NCI-H510A (cell line): Measurements from ENCODE around the gene KRT7.
A peak's percentile ranks its signal among the peaks of the same experiment; 100 is the strongest.
"Not testable (repeated sequence)": the region's sequence is repeated elsewhere in the genome, so short reads cannot be mapped to it uniquely, and the experiment has no call there.

ENCODE experiments used
- DNase-seq: peaks from one replicate; lab custom pipeline; 2025; lab: John Stamatoyannopoulos, UW

KRT7 gene

DNA sequence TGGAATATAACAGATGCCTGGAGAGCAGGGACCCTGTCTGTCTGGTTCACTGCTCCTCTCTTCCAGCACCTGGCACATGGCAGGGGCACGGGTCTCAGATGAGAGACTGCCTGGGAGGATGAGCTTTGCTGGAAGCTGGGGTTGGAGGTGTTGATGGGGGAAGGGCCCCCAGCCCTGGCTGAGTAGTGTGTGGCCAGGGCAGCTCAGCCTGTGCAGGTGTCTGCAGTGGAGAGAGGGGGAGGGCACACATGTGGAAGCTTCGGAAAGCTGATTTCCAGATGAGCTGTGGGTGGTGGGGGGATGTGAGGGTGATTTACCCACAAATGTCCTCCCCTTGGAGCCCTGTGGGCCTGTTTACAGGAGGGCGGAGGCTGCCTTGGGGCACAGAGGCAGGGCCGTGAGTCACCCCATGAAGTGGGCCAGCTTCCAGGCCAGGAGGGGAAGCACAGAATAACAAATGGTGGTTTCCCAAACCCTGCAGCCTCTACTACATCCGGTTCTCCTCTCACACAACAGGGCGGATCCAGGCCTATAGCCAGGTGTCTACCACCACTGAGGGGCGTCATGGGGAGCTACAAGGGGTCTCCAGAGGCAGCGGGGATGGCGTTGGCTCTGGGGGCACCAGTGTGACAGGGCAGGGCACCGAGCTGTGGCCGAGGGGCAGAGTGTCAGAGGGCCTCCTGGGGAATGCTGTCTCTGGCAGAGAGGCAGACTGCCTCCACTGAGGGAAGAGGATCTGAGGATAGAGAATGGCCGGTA lies 11.0 kb downstream of the KRT7 start:
- DNase-seq: peak; percentile 79

DNA sequence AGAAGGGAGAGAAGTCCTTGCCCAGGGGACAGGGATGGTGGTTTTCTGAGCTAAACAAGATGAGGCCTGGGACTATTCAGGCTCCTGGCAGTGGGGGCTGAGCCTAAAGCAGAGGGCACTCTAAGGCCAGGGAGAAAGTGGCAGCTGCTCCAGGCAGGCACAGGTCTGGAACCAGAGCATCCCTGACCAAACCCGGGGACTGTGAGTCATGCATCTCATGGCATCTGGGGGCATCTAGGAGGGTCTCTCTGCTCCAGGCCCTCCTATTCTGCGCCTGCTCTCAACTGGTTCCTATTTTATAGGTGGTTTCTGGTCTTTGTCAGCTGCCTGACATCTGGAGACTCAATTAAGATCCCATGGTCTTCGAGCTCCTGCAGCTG lies 11.6 kb downstream of the KRT7 start:
- DNase-seq: no peak

GRCh38 chr12:52245259-52245961 lies 12.4 kb downstream of the KRT7 start:
- DNase-seq: no peak

DNA sequence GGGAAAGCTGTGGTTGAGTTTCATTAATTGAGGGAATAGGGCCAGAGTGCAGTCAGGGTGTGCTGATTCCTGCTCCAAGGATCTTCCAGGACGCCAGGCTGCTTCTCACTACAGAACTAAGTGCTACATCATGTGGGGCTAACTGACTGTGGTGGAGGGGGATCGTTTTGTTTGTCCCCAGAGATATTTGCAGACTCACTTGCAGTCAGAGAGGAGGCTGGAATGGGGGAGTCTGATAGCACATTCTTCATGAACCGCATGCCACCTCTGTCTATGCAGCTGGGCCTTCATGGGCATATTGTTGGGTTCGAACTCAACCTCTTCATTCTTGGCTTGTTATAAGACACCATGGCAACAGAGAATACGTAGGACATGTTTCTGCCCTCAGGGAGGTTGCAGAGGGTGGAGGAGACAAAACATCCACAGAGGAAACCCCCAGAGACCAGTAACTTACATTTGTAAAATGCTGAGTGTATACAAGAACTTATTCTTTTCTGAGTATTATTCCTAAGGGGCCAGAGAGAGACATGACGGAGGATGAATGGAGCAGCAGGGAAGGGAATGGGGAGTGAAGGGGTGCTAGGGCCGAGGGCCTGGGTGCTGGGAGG lies 13.0 kb downstream of the KRT7 start:
- DNase-seq: no peak

DNA sequence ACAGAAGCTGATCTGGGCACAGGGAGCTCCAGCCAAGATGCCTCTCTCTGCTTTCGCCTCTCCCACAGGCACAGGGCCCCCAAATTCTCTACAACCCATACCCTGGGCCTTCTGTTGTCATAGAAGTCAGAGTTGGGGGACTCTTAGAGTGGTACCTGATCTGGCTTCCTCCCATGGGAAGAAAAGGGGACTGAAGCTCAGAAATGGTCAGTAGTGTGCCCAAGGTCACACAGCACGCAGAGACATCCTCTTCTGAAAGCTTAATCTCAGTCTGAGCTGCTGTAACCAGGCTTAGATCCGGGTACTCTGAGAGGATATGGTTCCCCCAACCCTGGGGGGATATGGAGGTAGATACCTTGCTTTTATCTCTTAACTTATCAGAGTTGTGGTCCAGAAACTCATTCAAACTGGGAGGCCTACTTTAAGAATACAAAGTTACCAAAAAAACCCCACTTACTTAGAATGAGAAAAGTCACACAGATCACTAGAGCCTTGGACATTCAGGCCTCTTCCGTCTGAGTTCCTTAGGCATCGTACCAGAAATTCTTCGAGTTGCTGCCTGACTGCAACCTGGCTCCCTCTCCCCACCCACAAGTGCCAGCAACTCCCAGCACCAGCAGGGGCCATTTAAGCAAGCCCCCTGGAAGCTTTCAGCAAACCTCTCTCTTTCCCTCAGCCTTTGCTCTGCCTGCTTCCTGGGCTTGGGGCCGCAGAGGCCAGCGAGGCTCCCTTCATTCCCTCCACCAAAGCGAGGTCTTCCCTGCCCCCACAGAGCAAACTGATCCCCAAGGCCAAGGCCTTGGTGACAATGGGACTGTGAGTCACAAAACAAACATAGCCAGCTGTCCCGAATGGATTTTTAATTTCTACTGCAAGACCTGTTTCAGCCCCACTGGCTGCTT lies 13.9 kb downstream of the KRT7 start:
- DNase-seq: peak; percentile 46

- no peak for DNase-seq
Observed at GRCh38 chr12:52247622-52248540, 14.8 kb downstream of the KRT7 start.

- DNase-seq: no peak
Observed at GRCh38 chr12:52248541-52249461, 15.8 kb downstream of the KRT7 start.

- DNase-seq: no peak
Observed at GRCh38 chr12:52249511-52250047, 16.5 kb downstream of the KRT7 start.

DNA sequence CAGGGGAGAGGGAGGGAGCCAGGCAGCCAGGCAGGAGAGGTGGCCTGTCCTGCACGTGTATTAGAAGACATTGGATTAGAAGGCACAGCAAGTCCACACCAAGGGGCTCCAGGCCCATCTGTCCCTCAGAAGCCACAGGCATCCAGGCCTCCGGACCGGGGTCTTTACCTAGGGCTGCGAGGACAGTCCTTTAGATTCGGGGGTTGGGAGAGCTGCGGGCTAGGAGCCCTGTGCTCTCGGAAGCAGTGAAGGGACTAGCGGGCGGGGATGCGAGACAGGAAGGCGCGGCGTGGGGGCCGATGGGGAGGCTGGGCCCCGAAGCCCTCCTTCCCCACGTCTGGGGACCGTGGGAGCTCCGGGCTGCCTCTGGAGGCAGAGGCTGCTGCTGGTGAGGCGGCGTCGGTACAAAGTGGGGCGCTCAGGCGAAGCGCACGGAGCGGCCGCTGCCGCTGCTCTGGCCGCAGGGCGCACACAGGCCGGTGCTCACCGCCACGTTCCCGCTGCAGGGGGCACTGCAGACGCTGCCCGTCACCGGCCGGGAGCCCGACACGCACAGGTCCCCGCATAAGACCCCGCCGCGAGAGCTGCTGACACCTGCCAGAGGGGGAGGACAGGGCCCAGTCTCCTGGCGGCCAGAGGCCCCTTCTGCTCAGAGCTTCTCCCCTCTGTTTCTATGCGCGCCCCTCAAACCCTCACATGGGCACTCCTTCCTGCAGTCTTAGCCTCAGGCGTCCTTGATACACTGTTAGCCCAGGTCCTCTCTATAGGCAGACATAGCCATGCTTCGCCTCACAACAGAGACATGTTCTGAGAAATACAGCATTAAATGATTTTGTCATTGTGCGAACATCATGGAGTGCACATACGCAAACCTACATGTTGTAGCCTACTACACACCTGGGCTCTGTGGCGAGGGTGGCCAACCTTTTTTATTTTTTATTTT lies 17.3 kb downstream of the KRT7 start:
- no peak for DNase-seq

GRCh38 chr12:52251367-52252051 lies 18.5 kb downstream of the KRT7 start:
- no peak for DNase-seq

- not testable (repeated sequence) for DNase-seq
Observed at GRCh38 chr12:52252175-52252615, 19.2 kb downstream of the KRT7 start.

- DNase-seq: no peak
Observed at GRCh38 chr12:52252728-52253343, 19.8 kb downstream of the KRT7 start.

- DNase-seq: no peak
Observed at GRCh38 chr12:52253391-52254179, 20.5 kb downstream of the KRT7 start.

DNA sequence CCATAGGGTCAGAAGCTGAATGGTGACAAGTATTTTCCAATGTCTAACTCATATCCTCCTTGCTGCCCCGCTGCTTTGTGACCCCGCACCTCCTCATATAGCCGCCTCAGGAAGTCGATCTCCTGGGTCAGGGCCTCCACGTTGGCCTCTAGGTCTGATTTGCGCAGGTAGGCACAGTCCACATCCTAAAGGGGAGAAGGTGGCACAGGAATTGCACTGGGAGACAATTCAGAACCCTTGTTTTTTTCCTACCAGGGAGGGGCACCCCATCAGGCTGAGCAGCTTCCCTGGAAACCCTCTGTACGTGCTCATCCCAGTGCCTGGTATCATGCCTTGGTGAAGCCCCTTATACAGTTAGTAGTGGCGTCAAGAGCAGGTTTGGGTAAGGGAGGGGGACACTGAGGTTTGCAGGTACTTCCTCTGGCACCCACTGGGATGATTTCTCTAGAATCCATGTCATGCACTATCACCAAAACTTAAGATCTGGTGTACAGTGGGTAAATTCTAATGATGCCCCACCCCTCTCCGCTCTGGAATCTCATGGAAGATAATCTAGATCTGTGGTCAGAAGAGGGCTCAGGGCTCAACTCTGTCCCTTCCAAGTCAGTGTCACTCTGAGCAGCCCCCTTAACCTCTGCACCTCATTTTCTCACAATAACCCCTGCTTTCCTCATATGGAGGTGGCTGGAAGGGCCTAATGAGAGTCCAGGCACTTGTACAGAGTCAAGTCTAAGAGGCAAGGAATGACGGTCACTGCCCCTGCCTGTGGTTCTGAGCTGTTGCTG lies 21.3 kb downstream of the KRT7 start:
- DNase-seq: no peak

GRCh38 chr12:52254965-52255751 lies 22.1 kb downstream of the KRT7 start:
- DNase-seq: no peak
